ENCODE measurements around the gene RFC3.
A peak's percentile ranks its signal among the peaks of the same experiment; 100 is the strongest.

RFC3 gene

GRCh38 chr13:33872005-33872351, 54.0 kb downstream of the RFC3 start:
- Histone ChIP-seq H3K4me3 (ENCODE audit: low read length, poor library complexity, severe bottlenecking) (no peak overlapping the region), H2AFZ (ENCODE audit: low read length) (no peak overlapping the region), H3K36me3 (ENCODE audit: insufficient read depth, low read length) (no peaks in the 10 kb centered on the region), H3K4me1 (ENCODE audit: insufficient read depth, low read length, poor library complexity, severe bottlenecking) (no peaks in the 10 kb centered on the region), H4K20me1 (ENCODE audit: insufficient read depth, low read length, poor library complexity, severe bottlenecking) (no peaks in the 10 kb centered on the region), H3K9ac (ENCODE audit: low read depth, low read length, poor library complexity, severe bottlenecking) (no peak overlapping the region), H3K4me2 (ENCODE audit: low read depth, low read length, poor library complexity, severe bottlenecking) (no peak overlapping the region), H3F3A (ENCODE audit: low read depth) (no peaks in the 10 kb centered on the region), H3K9me3 (ENCODE audit: insufficient read depth, low read depth, low read length) (no peaks in the 10 kb centered on the region), H3K79me2 (ENCODE audit: insufficient read depth, low read length) (no peaks in the 10 kb centered on the region), H3K27me3 (ENCODE audit: insufficient read depth, low read length, poor library complexity, severe bottlenecking) (no peaks in the 10 kb centered on the region), H3K9me2 (replicated peaks; ENCODE audit: low read depth, low read length) (no peaks in the 10 kb centered on the region)
- TF ChIP-seq CTCF (conservative IDR thresholded peaks at IDR 0.05; ENCODE audit: low read length) (no peak), EZH2phosphoT487 (IDR thresholded peaks at IDR 0.05; ENCODE audit: borderline replicate concordance) (no peak)

DNA sequence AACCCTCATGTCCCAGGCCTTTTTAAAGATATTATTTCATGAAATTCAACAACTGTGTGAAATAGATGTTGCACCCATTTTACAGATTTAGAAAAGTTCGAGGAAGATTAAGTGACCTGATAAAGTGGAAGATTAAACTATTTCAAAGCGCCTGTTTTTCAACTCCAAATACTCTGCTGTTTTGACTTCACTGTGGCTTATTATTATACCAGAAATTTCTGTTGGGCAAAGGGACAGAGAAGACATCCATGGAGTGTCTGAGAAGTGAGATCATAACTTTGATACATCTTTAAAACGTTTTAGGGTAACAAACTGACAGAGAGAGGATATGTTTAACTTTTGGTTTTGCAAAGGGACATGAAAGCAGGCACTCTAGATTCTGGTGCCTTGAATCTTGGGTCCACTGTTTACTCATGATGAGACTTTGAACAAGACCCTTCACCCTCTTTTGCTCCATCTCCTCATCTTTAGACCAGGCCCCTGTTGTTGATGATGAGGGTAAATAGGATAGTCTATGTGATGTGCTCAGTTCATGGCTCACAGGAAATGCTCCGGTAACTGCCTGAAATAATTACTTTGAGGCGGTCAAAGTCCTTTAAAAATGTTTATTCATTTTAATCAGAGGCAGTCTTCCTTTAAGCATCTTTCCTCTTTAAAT, 55.4 kb downstream of the RFC3 start:
- no peaks in the 10 kb centered on the region for H3K4me1 ChIP-seq (ENCODE audit: insufficient read depth, low read length, poor library complexity, severe bottlenecking)
- no peak overlapping the region for H3K4me2 ChIP-seq (ENCODE audit: low read depth, low read length, poor library complexity, severe bottlenecking)
- H3K27me3 ChIP-seq (ENCODE audit: insufficient read depth, low read length, poor library complexity, severe bottlenecking), result no peaks in the 10 kb centered on the region
- H4K20me1 ChIP-seq (ENCODE audit: insufficient read depth, low read length, poor library complexity, severe bottlenecking), result no peaks in the 10 kb centered on the region
- H3K9me3 ChIP-seq (ENCODE audit: insufficient read depth, low read depth, low read length), result no peaks in the 10 kb centered on the region
- H3K36me3 ChIP-seq (ENCODE audit: insufficient read depth, low read length), result no peaks in the 10 kb centered on the region
- no peak overlapping the region for H3K4me3 ChIP-seq (ENCODE audit: low read length, poor library complexity, severe bottlenecking)
- no peak overlapping the region for H3K9ac ChIP-seq (ENCODE audit: low read depth, low read length, poor library complexity, severe bottlenecking)
- TF ChIP-seq CTCF (conservative IDR thresholded peaks at IDR 0.05; ENCODE audit: low read length) (no peak), EZH2phosphoT487 (IDR thresholded peaks at IDR 0.05; ENCODE audit: borderline replicate concordance) (no peak)
- H2AFZ ChIP-seq (ENCODE audit: low read length), result no peak overlapping the region
- no peaks in the 10 kb centered on the region for H3K79me2 ChIP-seq (ENCODE audit: insufficient read depth, low read length)
- H3K9me2 ChIP-seq (replicated peaks; ENCODE audit: low read depth, low read length), result no peaks in the 10 kb centered on the region
- H3F3A ChIP-seq (ENCODE audit: low read depth), result no peaks in the 10 kb centered on the region

GRCh38 chr13:33874871-33875270, 56.9 kb downstream of the RFC3 start:
- no peak overlapping the region for H3K4me3 ChIP-seq (ENCODE audit: low read length, poor library complexity, severe bottlenecking)
- no peaks in the 10 kb centered on the region for H3K4me1 ChIP-seq (ENCODE audit: insufficient read depth, low read length, poor library complexity, severe bottlenecking)
- no peaks in the 10 kb centered on the region for H3K27me3 ChIP-seq (ENCODE audit: insufficient read depth, low read length, poor library complexity, severe bottlenecking)
- H3K4me2 ChIP-seq (ENCODE audit: low read depth, low read length, poor library complexity, severe bottlenecking), result no peak overlapping the region
- H3K79me2 ChIP-seq (ENCODE audit: insufficient read depth, low read length), result no peaks in the 10 kb centered on the region
- H3K36me3 ChIP-seq (ENCODE audit: insufficient read depth, low read length), result no peaks in the 10 kb centered on the region
- H2AFZ ChIP-seq (ENCODE audit: low read length), result no peak overlapping the region
- no peaks in the 10 kb centered on the region for H3K9me2 ChIP-seq (replicated peaks; ENCODE audit: low read depth, low read length)
- H3K9me3 ChIP-seq (ENCODE audit: insufficient read depth, low read depth, low read length), result no peaks in the 10 kb centered on the region
- TF ChIP-seq CTCF (conservative IDR thresholded peaks at IDR 0.05; ENCODE audit: low read length) (0 out of 2 replicates have a peak, but pooled peaks have one; percentile 20), EZH2phosphoT487 (IDR thresholded peaks at IDR 0.05; ENCODE audit: borderline replicate concordance) (no peak)
- no peak overlapping the region for H3K9ac ChIP-seq (ENCODE audit: low read depth, low read length, poor library complexity, severe bottlenecking)
- H3F3A ChIP-seq (ENCODE audit: low read depth), result no peaks in the 10 kb centered on the region
- no peaks in the 10 kb centered on the region for H4K20me1 ChIP-seq (ENCODE audit: insufficient read depth, low read length, poor library complexity, severe bottlenecking)

All from Loucy (cell line).